ENCODE measurements around the gene CA9.

GRCh38 chr9:35628389-35628991 lies 45.2 kb upstream of the CA9 start:
- TF ChIP-seq, protein P1, sequence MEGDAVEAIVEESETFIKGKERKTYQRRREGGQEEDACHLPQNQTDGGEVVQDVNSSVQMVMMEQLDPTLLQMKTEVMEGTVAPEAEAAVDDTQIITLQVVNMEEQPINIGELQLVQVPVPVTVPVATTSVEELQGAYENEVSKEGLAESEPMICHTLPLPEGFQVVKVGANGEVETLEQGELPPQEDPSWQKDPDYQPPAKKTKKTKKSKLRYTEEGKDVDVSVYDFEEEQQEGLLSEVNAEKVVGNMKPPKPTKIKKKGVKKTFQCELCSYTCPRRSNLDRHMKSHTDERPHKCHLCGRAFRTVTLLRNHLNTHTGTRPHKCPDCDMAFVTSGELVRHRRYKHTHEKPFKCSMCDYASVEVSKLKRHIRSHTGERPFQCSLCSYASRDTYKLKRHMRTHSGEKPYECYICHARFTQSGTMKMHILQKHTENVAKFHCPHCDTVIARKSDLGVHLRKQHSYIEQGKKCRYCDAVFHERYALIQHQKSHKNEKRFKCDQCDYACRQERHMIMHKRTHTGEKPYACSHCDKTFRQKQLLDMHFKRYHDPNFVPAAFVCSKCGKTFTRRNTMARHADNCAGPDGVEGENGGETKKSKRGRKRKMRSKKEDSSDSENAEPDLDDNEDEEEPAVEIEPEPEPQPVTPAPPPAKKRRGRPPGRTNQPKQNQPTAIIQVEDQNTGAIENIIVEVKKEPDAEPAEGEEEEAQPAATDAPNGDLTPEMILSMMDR (conservative IDR thresholded peaks at IDR 0.05; ENCODE audit: low read depth in 2 of 2), result no peak
- no peak for TF ChIP-seq EZH2 (IDR thresholded peaks at IDR 0.05; ENCODE audit: low read depth, unreplicated experiment)
- TF ChIP-seq NANOG (IDR thresholded peaks at IDR 0.05; ENCODE audit: borderline replicate concordance), result no peak
